Measurements from ENCODE around the gene GALNT2.

GALNT2 gene

DNA sequence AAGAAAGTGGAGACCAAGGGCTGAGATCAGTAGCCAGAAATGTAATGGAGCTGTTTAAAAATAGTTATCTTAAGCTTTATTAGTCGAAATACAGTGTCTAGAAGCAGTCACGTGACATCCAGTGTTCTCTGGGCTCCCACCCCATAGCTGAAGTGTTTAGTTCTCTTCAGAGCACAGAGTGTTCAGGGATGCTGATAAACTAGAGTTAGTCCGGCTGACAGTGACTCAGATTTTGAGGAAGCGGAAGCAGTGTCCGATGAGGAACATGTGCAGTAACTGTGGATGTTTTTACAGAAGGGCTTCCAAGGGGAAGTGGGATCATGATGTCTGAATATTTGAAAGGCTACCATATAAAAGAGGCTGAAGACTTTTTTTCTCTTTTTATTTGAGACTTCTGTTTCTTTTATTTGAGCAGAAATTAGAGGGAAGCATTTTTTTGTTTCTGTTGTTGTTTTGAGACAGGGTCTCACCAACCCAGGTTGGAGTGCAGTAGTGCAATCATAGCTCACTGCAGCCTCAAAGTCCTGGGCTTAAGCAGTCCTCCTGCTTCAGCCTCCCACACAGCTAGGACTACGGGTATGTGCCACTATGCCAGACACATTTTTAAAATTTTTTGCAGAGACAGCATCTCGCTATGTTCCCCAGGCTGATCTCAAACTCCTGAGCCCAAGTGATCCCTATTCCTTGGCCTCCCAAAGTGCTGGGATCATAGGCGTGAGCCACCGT, 124.2 kb downstream of the GALNT2 start:
- no peak overlapping the region for H3K9ac ChIP-seq (ENCODE audit: low read length in 2 of 2)
- H3K4me1 ChIP-seq (ENCODE audit: control insufficient read depth, insufficient read depth, low read length) = peaks cover 25% of the 10 kb centered on the region
- H3K27ac ChIP-seq (ENCODE audit: low read length) = peak overlapping the region; percentile 55

DNA sequence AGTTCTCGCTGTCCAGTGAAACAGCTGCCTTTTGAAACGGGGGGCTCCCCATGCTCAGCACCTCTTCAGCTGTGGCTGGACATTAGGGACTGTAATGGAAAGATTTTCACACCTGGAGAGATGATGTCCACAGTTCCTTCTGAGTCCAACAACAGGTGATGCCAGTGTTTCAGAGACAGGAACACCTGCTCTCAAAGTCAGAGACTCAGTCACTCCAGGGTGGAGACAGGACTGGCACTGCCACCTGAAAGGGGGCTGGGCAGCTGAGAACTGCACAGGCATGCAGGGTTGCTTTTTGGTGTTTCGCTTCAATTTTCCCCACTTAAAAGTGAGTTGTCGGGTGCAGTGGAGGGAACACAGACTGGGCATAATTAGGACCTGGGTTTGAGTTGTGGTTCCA, 124.8 kb downstream of the GALNT2 start:
- H3K36me3 ChIP-seq (ENCODE audit: control insufficient read depth in 2 of 2, insufficient read depth in 2 of 2, low read length in 2 of 2) = peaks cover 0 to 2% of the 10 kb centered on the region in 2 donors
- no peak overlapping the region for H3K4me3 ChIP-seq (ENCODE audit: low read length in 2 of 2)
- H3K9ac ChIP-seq (ENCODE audit: low read length in 2 of 2) = no peak overlapping the region
- H3K9me3 ChIP-seq (ENCODE audit: control insufficient read depth in 2 of 2, low read length in 2 of 2) = no peaks in the 10 kb centered on the region
- H3K4me1 ChIP-seq (ENCODE audit: control insufficient read depth, insufficient read depth, low read length) = peaks cover 25% of the 10 kb centered on the region
- H3K27me3 ChIP-seq (ENCODE audit: control insufficient read depth in 1 of 2, insufficient read depth in 2 of 2, low read length in 2 of 2) = no peaks in the 10 kb centered on the region
- peak overlapping the region; percentile 55 for H3K27ac ChIP-seq (ENCODE audit: low read length)

More for the DNA sequence above, 124.2 kb downstream of the GALNT2 start:
- H3K36me3 ChIP-seq (ENCODE audit: control insufficient read depth in 2 of 2, insufficient read depth in 2 of 2, low read length in 2 of 2) = peaks cover 0 to 2% of the 10 kb centered on the region in 2 donors
- no peaks in the 10 kb centered on the region for H3K9me3 ChIP-seq (ENCODE audit: control insufficient read depth in 2 of 2, low read length in 2 of 2)
- no peak overlapping the region for H3K4me3 ChIP-seq (ENCODE audit: low read length in 2 of 2)
- H3K27me3 ChIP-seq (ENCODE audit: control insufficient read depth in 1 of 2, insufficient read depth in 2 of 2, low read length in 2 of 2) = no peaks in the 10 kb centered on the region

DNA sequence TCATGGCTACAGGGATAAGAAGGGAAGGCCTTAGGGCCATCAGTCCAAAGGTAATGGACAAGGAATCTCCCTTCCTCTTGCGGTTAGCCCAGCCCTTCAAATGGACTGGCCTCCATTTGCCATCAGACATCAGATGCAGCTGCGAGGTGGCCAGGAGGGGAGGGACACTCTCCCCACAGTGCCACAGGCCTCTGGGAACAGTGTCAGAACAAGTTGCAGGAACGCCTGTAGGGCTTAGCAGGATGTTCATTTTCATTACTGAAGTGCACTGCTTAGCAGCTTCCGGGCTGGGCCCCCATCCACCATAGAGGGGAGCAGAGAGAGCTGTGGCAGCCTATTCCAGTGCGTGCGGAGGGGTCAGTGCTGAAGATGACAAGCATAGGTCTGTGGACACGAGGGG, 127.5 kb downstream of the GALNT2 start:
- Histone ChIP-seq H3K4me3 (ENCODE audit: low read length in 2 of 2) (no peak overlapping the region), H3K9ac (ENCODE audit: low read length in 2 of 2) (no peak overlapping the region), H3K27ac (ENCODE audit: low read length) (no peak overlapping the region), H3K27me3 (ENCODE audit: control insufficient read depth in 1 of 2, insufficient read depth in 2 of 2, low read length in 2 of 2) (no peaks in the 10 kb centered on the region), H3K36me3 (ENCODE audit: control insufficient read depth in 2 of 2, insufficient read depth in 2 of 2, low read length in 2 of 2) (peaks cover 0 to 6% of the 10 kb centered on the region in 2 donors), H3K4me1 (ENCODE audit: control insufficient read depth, insufficient read depth, low read length) (peaks cover 25% of the 10 kb centered on the region), H3K9me3 (ENCODE audit: control insufficient read depth in 2 of 2, low read length in 2 of 2) (no peaks in the 10 kb centered on the region)

DNA sequence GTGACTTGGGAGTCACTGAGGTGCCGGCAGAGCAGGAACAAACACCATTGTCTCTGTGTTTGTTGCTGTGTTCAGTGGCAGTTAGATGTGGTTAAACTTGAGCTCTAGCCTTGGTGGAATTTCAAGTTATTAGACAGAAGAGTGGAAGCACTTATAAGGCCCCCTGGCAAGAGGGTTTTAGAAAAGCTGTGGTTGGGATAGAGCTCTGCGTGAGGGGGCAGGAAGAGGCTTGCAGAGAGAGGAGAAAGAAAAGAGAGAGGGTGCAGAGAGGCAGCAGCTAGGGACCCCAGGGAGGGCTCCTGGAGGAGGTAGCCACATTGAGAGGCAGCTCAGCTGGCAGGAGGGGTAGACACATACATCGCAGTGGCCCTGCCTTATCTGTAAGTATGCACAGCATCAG, 128.2 kb downstream of the GALNT2 start:
- Histone ChIP-seq H3K9ac (ENCODE audit: low read length in 2 of 2) (no peak overlapping the region), H3K4me3 (ENCODE audit: low read length in 2 of 2) (no peak overlapping the region), H3K36me3 (ENCODE audit: control insufficient read depth in 2 of 2, insufficient read depth in 2 of 2, low read length in 2 of 2) (peaks cover 0 to 6% of the 10 kb centered on the region in 2 donors), H3K27me3 (ENCODE audit: control insufficient read depth in 1 of 2, insufficient read depth in 2 of 2, low read length in 2 of 2) (no peaks in the 10 kb centered on the region), H3K4me1 (ENCODE audit: control insufficient read depth, insufficient read depth, low read length) (peaks cover 25% of the 10 kb centered on the region), H3K27ac (ENCODE audit: low read length) (no peak overlapping the region), H3K9me3 (ENCODE audit: control insufficient read depth in 2 of 2, low read length in 2 of 2) (no peaks in the 10 kb centered on the region)

DNA sequence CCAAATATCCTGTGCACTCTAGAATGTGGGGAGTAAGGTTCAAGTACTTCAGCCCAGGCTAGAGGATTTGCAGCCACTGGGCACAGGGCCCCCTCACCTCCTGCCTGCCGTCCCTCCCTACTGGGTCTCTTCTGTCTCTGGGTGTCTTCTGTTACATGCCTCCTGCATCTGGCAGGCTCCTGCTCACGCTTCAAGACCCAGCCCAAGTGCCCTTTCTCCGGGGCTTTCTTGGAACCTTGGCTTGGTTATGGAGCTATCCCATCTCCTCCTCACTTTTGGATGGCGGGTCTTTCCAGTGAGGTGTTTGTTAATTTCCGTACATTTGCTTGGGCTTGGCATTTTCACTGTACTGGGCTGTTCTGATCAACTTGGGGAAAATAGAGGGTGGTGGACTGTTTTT, 129.0 kb downstream of the GALNT2 start:
- Histone ChIP-seq H3K27ac (ENCODE audit: low read length) (no peak overlapping the region), H3K36me3 (ENCODE audit: control insufficient read depth in 2 of 2, insufficient read depth in 2 of 2, low read length in 2 of 2) (peaks cover 0 to 6% of the 10 kb centered on the region in 2 donors), H3K9me3 (ENCODE audit: control insufficient read depth in 2 of 2, low read length in 2 of 2) (no peaks in the 10 kb centered on the region), H3K27me3 (ENCODE audit: control insufficient read depth in 1 of 2, insufficient read depth in 2 of 2, low read length in 2 of 2) (no peaks in the 10 kb centered on the region), H3K9ac (ENCODE audit: low read length in 2 of 2) (no peak overlapping the region), H3K4me1 (ENCODE audit: control insufficient read depth, insufficient read depth, low read length) (peaks cover 18% of the 10 kb centered on the region), H3K4me3 (ENCODE audit: low read length in 2 of 2) (no peak overlapping the region)

DNA sequence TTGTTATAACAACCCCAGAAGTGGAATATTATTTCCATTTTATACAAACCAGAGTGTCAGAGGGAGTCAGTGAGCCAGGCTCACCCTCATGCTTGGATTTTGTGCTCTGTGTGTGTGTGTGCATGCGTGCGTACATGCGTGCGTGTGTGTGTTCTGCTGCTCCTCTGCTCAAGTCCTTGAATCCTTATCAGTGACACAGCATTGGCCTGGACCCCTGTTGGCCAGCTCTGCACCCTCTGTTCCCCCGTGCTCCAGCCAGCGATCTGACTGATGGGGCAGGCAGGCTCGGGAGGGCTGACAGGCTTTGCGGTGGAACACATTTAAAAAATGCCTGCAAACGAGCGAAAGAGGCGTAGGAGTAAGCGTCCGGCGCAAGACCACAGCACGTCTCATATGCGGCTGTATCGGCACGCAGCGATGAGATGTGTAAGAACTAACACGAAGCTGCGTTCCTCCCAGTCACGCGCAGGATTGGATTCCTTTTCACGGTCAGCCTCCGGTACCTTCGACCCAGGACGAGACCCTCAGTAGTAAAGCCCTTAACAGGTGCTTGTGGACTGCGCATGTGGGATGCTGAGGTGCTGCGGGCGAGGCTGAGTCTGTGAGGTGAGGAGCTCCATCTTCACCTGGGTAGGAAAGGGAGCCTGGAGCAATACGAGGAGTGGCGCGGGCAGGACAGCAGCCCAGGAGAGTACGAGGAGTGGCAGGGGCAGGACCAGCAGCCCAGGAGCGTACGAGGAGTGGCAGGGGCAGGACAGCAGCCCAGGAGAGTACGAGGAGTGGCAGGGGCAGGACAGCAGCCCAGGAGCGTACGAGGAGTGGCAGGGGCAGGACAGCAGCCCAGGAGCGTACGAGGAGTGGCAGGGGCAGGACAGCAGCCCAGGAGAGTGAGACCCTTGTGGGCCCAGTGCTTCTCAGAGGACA, 130.9 kb downstream of the GALNT2 start:
- H3K9ac ChIP-seq (ENCODE audit: low read length in 2 of 2) = no peak overlapping the region
- no peak overlapping the region for H3K4me3 ChIP-seq (ENCODE audit: low read length in 2 of 2)
- peaks cover 8% of the 10 kb centered on the region for H3K4me1 ChIP-seq (ENCODE audit: control insufficient read depth, insufficient read depth, low read length)
- H3K27me3 ChIP-seq (ENCODE audit: control insufficient read depth in 1 of 2, insufficient read depth in 2 of 2, low read length in 2 of 2) = no peaks in the 10 kb centered on the region
- no peak overlapping the region for H3K27ac ChIP-seq (ENCODE audit: low read length)
- H3K36me3 ChIP-seq (ENCODE audit: control insufficient read depth in 2 of 2, insufficient read depth in 2 of 2, low read length in 2 of 2) = peaks cover 0 to 7% of the 10 kb centered on the region in 2 donors
- H3K9me3 ChIP-seq (ENCODE audit: control insufficient read depth in 2 of 2, low read length in 2 of 2) = no peaks in the 10 kb centered on the region

DNA sequence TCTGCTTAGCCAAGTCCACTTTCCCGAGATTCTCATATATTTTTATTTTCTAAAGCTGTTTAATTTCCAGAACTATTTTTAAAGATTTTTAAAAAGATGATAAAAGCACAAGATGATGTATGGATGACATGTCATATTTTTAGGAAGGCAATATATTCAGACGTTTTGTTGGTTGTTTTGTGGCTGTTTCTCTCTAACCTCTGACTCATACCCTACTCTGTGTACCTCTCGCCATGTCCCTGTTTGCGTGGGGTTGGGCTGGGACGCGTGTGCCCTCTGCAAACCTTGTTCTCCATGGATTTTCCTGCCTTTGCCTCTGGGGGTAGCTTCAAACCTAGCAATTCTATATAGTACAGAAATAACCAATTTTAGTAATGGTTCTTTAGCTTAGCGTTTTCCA, 132.0 kb downstream of the GALNT2 start:
- no peak overlapping the region for H3K9ac ChIP-seq (ENCODE audit: low read length in 2 of 2)
- peaks cover 3% of the 10 kb centered on the region for H3K4me1 ChIP-seq (ENCODE audit: control insufficient read depth, insufficient read depth, low read length)
- H3K4me3 ChIP-seq (ENCODE audit: low read length in 2 of 2) = no peak overlapping the region
- peaks cover 5 to 8% of the 10 kb centered on the region in 2 donors for H3K36me3 ChIP-seq (ENCODE audit: control insufficient read depth in 2 of 2, insufficient read depth in 2 of 2, low read length in 2 of 2)
- H3K27me3 ChIP-seq (ENCODE audit: control insufficient read depth in 1 of 2, insufficient read depth in 2 of 2, low read length in 2 of 2) = no peaks in the 10 kb centered on the region
- no peak overlapping the region for H3K27ac ChIP-seq (ENCODE audit: low read length)
- no peaks in the 10 kb centered on the region for H3K9me3 ChIP-seq (ENCODE audit: control insufficient read depth in 2 of 2, low read length in 2 of 2)

DNA sequence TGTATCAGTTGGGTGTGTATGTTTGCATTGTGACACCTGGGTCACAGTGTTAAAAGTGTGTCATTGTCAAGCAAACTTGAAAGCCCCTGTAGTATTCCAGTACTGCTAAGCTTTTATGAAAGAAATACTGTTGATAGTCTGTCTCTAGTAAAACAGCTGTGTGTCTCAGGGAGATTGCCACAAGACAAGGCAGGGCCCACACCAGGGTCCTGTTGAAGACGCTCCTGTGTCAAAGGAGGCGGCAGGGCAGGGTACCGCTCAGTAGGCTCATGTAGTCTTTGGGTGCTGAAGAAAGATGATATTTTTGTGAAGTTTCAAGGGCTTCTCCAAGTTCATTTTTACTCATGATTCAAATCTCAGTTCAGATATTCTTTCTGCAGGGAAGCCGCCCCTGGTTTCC, 132.5 kb downstream of the GALNT2 start:
- peaks cover 2% of the 10 kb centered on the region for H3K4me1 ChIP-seq (ENCODE audit: control insufficient read depth, insufficient read depth, low read length)
- no peaks in the 10 kb centered on the region for H3K27me3 ChIP-seq (ENCODE audit: control insufficient read depth in 1 of 2, insufficient read depth in 2 of 2, low read length in 2 of 2)
- H3K9ac ChIP-seq (ENCODE audit: low read length in 2 of 2) = no peak overlapping the region
- H3K4me3 ChIP-seq (ENCODE audit: low read length in 2 of 2) = no peak overlapping the region
- peaks cover 5 to 8% of the 10 kb centered on the region in 2 donors for H3K36me3 ChIP-seq (ENCODE audit: control insufficient read depth in 2 of 2, insufficient read depth in 2 of 2, low read length in 2 of 2)
- H3K27ac ChIP-seq (ENCODE audit: low read length) = no peak overlapping the region
- no peaks in the 10 kb centered on the region for H3K9me3 ChIP-seq (ENCODE audit: control insufficient read depth in 2 of 2, low read length in 2 of 2)

DNA sequence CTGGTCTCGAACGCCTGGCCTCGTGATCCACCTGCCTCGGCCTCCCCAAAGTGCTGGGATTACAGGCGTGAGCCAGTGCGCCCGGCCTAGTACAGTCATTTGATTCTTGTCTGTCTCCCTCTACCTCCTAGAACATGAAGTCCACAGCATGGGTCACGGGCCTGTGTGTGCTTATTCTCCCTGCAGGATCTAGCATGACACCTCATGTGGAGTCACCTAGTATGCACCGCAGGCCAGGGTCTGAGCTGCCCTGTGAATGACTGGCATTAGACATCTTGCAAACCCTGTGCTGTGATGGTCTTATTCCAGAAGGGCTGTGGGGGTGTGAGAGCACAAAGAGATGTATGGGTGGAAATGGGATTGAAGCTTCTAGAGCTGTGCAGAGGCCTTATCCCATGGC, 133.2 kb downstream of the GALNT2 start:
- H3K4me1 ChIP-seq (ENCODE audit: control insufficient read depth, insufficient read depth, low read length) = no peaks in the 10 kb centered on the region
- H3K4me3 ChIP-seq (ENCODE audit: low read length in 2 of 2) = no peak overlapping the region
- H3K9ac ChIP-seq (ENCODE audit: low read length in 2 of 2) = no peak overlapping the region
- H3K27ac ChIP-seq (ENCODE audit: low read length) = no peak overlapping the region
- H3K9me3 ChIP-seq (ENCODE audit: control insufficient read depth in 2 of 2, low read length in 2 of 2) = no peaks in the 10 kb centered on the region
- H3K27me3 ChIP-seq (ENCODE audit: control insufficient read depth in 1 of 2, insufficient read depth in 2 of 2, low read length in 2 of 2) = no peaks in the 10 kb centered on the region
- peaks cover 5 to 8% of the 10 kb centered on the region in 2 donors for H3K36me3 ChIP-seq (ENCODE audit: control insufficient read depth in 2 of 2, insufficient read depth in 2 of 2, low read length in 2 of 2)

DNA sequence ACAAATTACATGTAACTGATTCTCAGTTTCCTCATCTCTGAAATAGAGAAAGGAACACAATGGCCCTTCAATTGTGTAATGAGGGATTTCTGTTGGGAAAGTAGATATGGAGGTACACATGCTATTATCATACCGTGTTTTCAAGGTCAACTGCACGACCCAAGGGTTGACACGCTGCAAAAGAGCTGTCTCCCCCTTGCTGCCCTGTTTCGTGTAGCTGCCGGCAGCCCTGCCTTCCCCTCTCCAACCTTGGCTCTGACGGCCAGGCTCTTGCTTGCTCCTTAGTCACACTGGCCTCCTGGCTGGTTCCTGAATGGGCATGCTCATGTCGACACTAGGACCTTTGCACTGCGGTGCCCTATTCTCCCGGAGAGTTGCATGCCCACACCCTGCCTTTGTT, 134.4 kb downstream of the GALNT2 start:
- H3K27ac ChIP-seq (ENCODE audit: low read length) = no peak overlapping the region
- no peak overlapping the region for H3K9ac ChIP-seq (ENCODE audit: low read length in 2 of 2)
- peaks cover 5 to 8% of the 10 kb centered on the region in 2 donors for H3K36me3 ChIP-seq (ENCODE audit: control insufficient read depth in 2 of 2, insufficient read depth in 2 of 2, low read length in 2 of 2)
- H3K4me1 ChIP-seq (ENCODE audit: control insufficient read depth, insufficient read depth, low read length) = no peaks in the 10 kb centered on the region
- no peaks in the 10 kb centered on the region for H3K27me3 ChIP-seq (ENCODE audit: control insufficient read depth in 1 of 2, insufficient read depth in 2 of 2, low read length in 2 of 2)
- no peaks in the 10 kb centered on the region for H3K9me3 ChIP-seq (ENCODE audit: control insufficient read depth in 2 of 2, low read length in 2 of 2)
- no peak overlapping the region for H3K4me3 ChIP-seq (ENCODE audit: low read length in 2 of 2)

Measured in stomach smooth muscle (tissue), 2 donors.